Endothelial cell of umbilical vein (primary cell): ENCODE data around the gene STARD9.

Experiments used
- EZH2 ChIP-seq: IDR thresholded peaks from 2 replicates; pipeline ENCODE4 v1.6.1; 2012; ENCODE audit warnings: borderline replicate concordance, low read depth, mild to moderate bottlenecking, moderate library complexity, low read length, inconsistent platforms; ENCODE audit not compliant: severe bottlenecking
- TF ChIP-seq, protein P1 (sequence below), 2 donors: IDR thresholded peaks; 1 replicate in 1 of 2; 2 replicates in 1 of 2; pipeline ENCODE4 v1.5.1; 2011; ENCODE audit warnings: low read length in 2 of 2, mild to moderate bottlenecking in 2 of 2, moderate library complexity in 2 of 2, control low read depth in 1 of 2, inconsistent platforms in 1 of 2, low read depth in 1 of 2; ENCODE audit not compliant: insufficient read depth in 1 of 2; ENCODE audit errors: extremely low read depth in 1 of 2

GRCh38 chr15:42616107-42616506 is 40.7 kb downstream of the STARD9 start:
- TF ChIP-seq, protein P1, sequence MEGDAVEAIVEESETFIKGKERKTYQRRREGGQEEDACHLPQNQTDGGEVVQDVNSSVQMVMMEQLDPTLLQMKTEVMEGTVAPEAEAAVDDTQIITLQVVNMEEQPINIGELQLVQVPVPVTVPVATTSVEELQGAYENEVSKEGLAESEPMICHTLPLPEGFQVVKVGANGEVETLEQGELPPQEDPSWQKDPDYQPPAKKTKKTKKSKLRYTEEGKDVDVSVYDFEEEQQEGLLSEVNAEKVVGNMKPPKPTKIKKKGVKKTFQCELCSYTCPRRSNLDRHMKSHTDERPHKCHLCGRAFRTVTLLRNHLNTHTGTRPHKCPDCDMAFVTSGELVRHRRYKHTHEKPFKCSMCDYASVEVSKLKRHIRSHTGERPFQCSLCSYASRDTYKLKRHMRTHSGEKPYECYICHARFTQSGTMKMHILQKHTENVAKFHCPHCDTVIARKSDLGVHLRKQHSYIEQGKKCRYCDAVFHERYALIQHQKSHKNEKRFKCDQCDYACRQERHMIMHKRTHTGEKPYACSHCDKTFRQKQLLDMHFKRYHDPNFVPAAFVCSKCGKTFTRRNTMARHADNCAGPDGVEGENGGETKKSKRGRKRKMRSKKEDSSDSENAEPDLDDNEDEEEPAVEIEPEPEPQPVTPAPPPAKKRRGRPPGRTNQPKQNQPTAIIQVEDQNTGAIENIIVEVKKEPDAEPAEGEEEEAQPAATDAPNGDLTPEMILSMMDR (IDR thresholded peaks at IDR 0.05; ENCODE audit: extremely low read depth in 1 of 2, insufficient read depth in 1 of 2, low read depth in 1 of 2, low read length in 2 of 2), result no peak
- TF ChIP-seq EZH2, result no peak
